Suppressor macrophage treated with lipopolysaccharide for 1 hour (primary cell): ENCODE measurements around the gene REN.
A peak's percentile ranks its signal among the peaks of the same experiment; 100 is the strongest.

Source experiments
- DNase-seq, 3 donors: peaks; one replicate each; pipeline ENCODE4 v3.0.0-alpha.2; 2020 to 2022

The REN gene

GRCh38 chr1:204166219-204166618 lies at the start of gene REN:
Gene REN, minus strand, starts transcription at chr1:204166337. Its CDS starts 44 bp downstream, at chr1:204166293.
- DNase-seq = no peak

- DNase-seq = peak; percentile 72 to 79 (median 74)
Observed at GRCh38 chr1:204213668-204214662, 47.8 kb upstream of the REN start, which contains the start of gene GOLT1A. Gene GOLT1A, minus strand, starts transcription at chr1:204213988. Its CDS starts 82 bp downstream, at chr1:204213906.

GRCh38 chr1:204212715-204213114 lies 46.6 kb upstream of the REN start:
- no peak for DNase-seq

- DNase-seq = no peak
Observed at GRCh38 chr1:204211046-204211445, 44.9 kb upstream of the REN start.

- DNase-seq = peak; percentile 55 to 81 (median 73)
Observed at GRCh38 chr1:204207136-204207616, 41.0 kb upstream of the REN start.

GRCh38 chr1:204206121-204206520 lies 40.0 kb upstream of the REN start:
- DNase-seq = peak in 1 of 3 donors; percentile 8

- no peak for DNase-seq
Observed at GRCh38 chr1:204205486-204205885, 39.3 kb upstream of the REN start.

- no peak for DNase-seq
Observed at GRCh38 chr1:204204944-204205343, 38.8 kb upstream of the REN start.

GRCh38 chr1:204203206-204203767 lies 37.1 kb upstream of the REN start:
- DNase-seq = no peak

GRCh38 chr1:204202481-204202880 lies 36.3 kb upstream of the REN start:
- DNase-seq = no peak

GRCh38 chr1:204201348-204202040 lies 35.4 kb upstream of the REN start:
- no peak for DNase-seq

GRCh38 chr1:204199579-204199978 lies 33.4 kb upstream of the REN start:
- DNase-seq = no peak

- DNase-seq = no peak
Observed at GRCh38 chr1:204198348-204199340, 32.5 kb upstream of the REN start.

- no peak for DNase-seq
Observed at GRCh38 chr1:204197068-204197467, 30.9 kb upstream of the REN start.

GRCh38 chr1:204196068-204196795 lies 30.1 kb upstream of the REN start, which contains the start of gene KISS1:
Gene KISS1, minus strand, starts transcription at chr1:204196491. Its CDS starts 3,615 bp downstream, at chr1:204192876.
- DNase-seq = no peak

GRCh38 chr1:204194771-204195170 lies 28.6 kb upstream of the REN start:
- DNase-seq = no peak

- DNase-seq = no peak
Observed at GRCh38 chr1:204194080-204194479, 27.9 kb upstream of the REN start.

GRCh38 chr1:204192589-204193352 lies 26.6 kb upstream of the REN start:
- no peak for DNase-seq

GRCh38 chr1:204192046-204192445 lies 25.9 kb upstream of the REN start:
- no peak for DNase-seq

GRCh38 chr1:204191456-204191855 lies 25.3 kb upstream of the REN start:
- DNase-seq = no peak
